Measurements from ENCODE around the gene CHURC1.

Gene CHURC1

DNA sequence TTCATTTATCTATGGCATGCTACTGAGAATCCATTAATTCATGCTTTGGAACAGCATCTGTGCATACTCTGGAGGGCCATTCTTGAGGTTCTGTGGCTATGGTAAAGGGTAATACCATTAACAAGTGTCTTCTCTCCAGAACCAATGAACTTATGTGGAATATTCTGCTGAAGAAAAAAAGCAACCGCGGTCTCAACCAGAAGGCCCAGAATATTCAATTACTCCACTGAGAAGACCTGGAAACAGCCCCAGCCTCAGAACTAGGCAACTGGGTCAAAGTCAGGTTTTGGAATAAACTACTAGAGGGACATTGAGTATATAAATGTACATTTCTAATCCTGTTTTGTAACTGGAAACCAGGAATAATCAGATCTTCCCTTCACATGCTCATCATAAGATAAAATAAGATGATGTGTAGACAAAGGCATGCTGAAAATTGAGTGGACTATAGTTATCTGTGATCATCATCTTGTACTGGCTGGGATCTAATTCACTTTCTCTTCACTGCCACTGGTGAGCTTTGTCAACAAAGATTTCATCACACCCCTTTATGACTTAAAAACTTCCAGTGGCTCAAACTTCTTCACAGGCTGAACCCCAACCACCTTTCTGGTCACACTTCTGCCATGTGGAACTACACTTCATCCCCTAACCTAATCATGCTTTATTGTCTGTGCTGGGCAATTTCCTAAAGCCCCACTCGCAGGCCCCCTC is 40.6 kb upstream of the CHURC1 start:
- Histone ChIP-seq H3K9ac (no peak overlapping the region), H3K4me3 (IDR thresholded peaks at IDR 0.05; ENCODE audit: insufficient read depth, low read depth, low read length) (no peak overlapping the region), H3K79me2 (ENCODE audit: insufficient read depth, low read depth) (no peaks in the 10 kb centered on the region), H3K4me2 (no peak overlapping the region), H4K20me1 (ENCODE audit: insufficient read depth) (no peaks in the 10 kb centered on the region), H3K27ac (no peak overlapping the region), H3K36me3 (ENCODE audit: insufficient read depth) (no peaks in the 10 kb centered on the region), H2AFZ (ENCODE audit: low read depth) (no peak overlapping the region), H3K27me3 (ENCODE audit: insufficient read depth, low read depth) (no peaks in the 10 kb centered on the region), H3K4me1 (ENCODE audit: low read depth, poor library complexity, severe bottlenecking) (no peaks in the 10 kb centered on the region)
- TF ChIP-seq, protein P1, sequence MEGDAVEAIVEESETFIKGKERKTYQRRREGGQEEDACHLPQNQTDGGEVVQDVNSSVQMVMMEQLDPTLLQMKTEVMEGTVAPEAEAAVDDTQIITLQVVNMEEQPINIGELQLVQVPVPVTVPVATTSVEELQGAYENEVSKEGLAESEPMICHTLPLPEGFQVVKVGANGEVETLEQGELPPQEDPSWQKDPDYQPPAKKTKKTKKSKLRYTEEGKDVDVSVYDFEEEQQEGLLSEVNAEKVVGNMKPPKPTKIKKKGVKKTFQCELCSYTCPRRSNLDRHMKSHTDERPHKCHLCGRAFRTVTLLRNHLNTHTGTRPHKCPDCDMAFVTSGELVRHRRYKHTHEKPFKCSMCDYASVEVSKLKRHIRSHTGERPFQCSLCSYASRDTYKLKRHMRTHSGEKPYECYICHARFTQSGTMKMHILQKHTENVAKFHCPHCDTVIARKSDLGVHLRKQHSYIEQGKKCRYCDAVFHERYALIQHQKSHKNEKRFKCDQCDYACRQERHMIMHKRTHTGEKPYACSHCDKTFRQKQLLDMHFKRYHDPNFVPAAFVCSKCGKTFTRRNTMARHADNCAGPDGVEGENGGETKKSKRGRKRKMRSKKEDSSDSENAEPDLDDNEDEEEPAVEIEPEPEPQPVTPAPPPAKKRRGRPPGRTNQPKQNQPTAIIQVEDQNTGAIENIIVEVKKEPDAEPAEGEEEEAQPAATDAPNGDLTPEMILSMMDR (conservative IDR thresholded peaks at IDR 0.05; ENCODE audit: low read depth, low read length), result no peak

DNA sequence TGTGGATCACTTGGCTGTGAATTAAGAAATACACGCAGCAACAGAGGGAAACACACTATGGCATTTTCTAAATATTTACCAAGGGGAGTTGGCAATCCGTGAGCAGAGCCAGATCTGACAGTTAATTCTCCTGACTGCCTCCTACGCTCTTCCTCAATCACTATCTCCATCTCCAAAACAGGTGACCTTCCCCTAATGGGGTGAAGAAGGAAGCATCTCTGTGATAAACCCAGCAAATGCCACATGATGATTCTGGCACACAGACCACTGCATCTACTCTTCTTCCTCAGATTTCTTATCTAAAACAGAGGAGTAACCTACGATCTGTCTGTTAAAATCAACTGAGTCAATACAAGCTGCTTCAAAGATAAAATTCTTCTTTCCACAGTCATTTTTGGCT is 38.9 kb upstream of the CHURC1 start:
- no peak overlapping the region for H3K9ac ChIP-seq
- H3K36me3 ChIP-seq (ENCODE audit: insufficient read depth), result no peaks in the 10 kb centered on the region
- no peak overlapping the region for H3K27ac ChIP-seq
- H2AFZ ChIP-seq (ENCODE audit: low read depth), result no peak overlapping the region
- H3K79me2 ChIP-seq (ENCODE audit: insufficient read depth, low read depth), result no peaks in the 10 kb centered on the region
- no peak overlapping the region for H3K4me3 ChIP-seq (IDR thresholded peaks at IDR 0.05; ENCODE audit: insufficient read depth, low read depth, low read length)
- H4K20me1 ChIP-seq (ENCODE audit: insufficient read depth), result no peaks in the 10 kb centered on the region
- H3K27me3 ChIP-seq (ENCODE audit: insufficient read depth, low read depth), result no peaks in the 10 kb centered on the region
- no peaks in the 10 kb centered on the region for H3K4me1 ChIP-seq (ENCODE audit: low read depth, poor library complexity, severe bottlenecking)
- TF ChIP-seq, protein P1 (conservative IDR thresholded peaks at IDR 0.05; ENCODE audit: low read depth, low read length), result no peak
- no peak overlapping the region for H3K4me2 ChIP-seq

- no peak overlapping the region for H3K4me3 ChIP-seq (IDR thresholded peaks at IDR 0.05; ENCODE audit: insufficient read depth, low read depth, low read length)
- H3K4me2 ChIP-seq, result no peak overlapping the region
- no peaks in the 10 kb centered on the region for H3K79me2 ChIP-seq (ENCODE audit: insufficient read depth, low read depth)
- H3K36me3 ChIP-seq (ENCODE audit: insufficient read depth), result no peaks in the 10 kb centered on the region
- H3K4me1 ChIP-seq (ENCODE audit: low read depth, poor library complexity, severe bottlenecking), result peaks cover 11% of the 10 kb centered on the region
- H2AFZ ChIP-seq (ENCODE audit: low read depth), result no peak overlapping the region
- TF ChIP-seq, protein P1 (conservative IDR thresholded peaks at IDR 0.05; ENCODE audit: low read depth, low read length), result no peak
- no peak overlapping the region for H3K9ac ChIP-seq
- H3K27me3 ChIP-seq (ENCODE audit: insufficient read depth, low read depth), result no peaks in the 10 kb centered on the region
- no peak overlapping the region for H3K27ac ChIP-seq
- H4K20me1 ChIP-seq (ENCODE audit: insufficient read depth), result no peaks in the 10 kb centered on the region
These were observed 36.4 kb upstream of the CHURC1 start for GRCh38 chr14:64877846-64878245.

- Histone ChIP-seq H2AFZ (ENCODE audit: low read depth) (no peak overlapping the region), H3K79me2 (ENCODE audit: insufficient read depth, low read depth) (no peaks in the 10 kb centered on the region), H3K9ac (no peak overlapping the region), H3K4me2 (0 out of 2 replicates have a peak overlapping the region, but pooled peaks have one; percentile 81), H3K4me1 (ENCODE audit: low read depth, poor library complexity, severe bottlenecking) (peaks cover 11% of the 10 kb centered on the region), H3K4me3 (IDR thresholded peaks at IDR 0.05; ENCODE audit: insufficient read depth, low read depth, low read length) (no peak overlapping the region), H3K27ac (no peak overlapping the region), H4K20me1 (ENCODE audit: insufficient read depth) (no peaks in the 10 kb centered on the region), H3K36me3 (ENCODE audit: insufficient read depth) (no peaks in the 10 kb centered on the region), H3K27me3 (ENCODE audit: insufficient read depth, low read depth) (no peaks in the 10 kb centered on the region)
- TF ChIP-seq, protein P1 (conservative IDR thresholded peaks at IDR 0.05; ENCODE audit: low read depth, low read length), result no peak
These were observed 35.2 kb upstream of the CHURC1 start for GRCh38 chr14:64878837-64879634.
